GM18519 (cell line): Measurements from ENCODE around the gene EDEM3.
"Not testable (repeated sequence)": the region's sequence is repeated elsewhere in the genome, so short reads cannot be mapped to it uniquely, and the experiment has no call there.

Experiments used
- ATAC-seq: cut with Tn5 transposase; IDR thresholded peaks from one replicate; pipeline ENCODE4 v1.9.1; 2021; ENCODE audit warnings: mild to moderate bottlenecking, moderate library complexity; ENCODE audit not compliant: unreplicated experiment, low FRiP score

Gene EDEM3

DNA sequence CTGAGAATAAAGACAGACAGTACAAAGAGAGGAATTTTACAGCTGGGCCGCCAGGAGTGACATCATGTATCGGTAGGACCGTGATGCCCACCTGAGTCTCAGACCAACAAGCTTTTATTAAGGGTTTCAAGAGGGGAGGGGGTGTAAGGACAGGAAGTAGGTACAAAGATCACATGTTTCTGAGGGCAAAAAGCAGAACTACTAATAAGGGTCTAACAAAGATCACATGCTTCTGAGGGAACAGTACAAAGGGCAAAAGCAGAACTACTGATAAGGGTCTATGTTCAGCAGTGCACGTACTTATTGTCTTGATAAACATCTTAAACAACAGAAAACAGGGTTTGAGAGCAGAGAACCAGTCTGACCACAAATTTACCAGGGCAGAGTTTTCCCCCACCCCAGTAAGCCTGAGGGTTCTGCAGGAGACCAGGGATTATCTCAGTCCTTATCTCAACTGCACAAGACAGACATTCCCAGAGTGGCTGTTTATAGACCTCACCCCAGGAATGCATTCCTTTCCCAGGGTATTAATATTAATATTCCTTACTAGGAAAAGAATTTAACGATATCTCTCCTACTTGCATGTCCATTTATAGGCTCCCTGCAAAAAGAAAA lies 73.9 kb downstream of the EDEM3 start:
- not testable (repeated sequence) for ATAC-seq

DNA sequence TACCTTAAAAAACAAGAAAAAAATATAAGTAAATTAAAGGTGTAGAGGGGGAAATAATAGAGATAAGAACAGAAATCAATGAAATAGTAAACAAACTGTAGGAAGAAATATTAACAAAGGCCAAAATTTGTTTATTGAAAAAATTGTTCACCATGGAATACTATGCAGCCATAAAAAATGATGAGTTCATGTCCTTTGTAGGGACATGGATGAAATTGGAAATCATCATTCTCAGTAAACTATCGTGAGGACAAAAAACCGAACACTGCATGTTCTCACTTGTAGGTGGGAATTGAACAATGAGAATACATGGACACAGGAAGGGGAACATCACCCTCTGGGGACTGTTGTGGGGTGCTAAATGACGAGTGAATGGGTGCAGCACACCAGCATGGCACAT lies 75.2 kb downstream of the EDEM3 start:
- not testable (repeated sequence) for ATAC-seq

DNA sequence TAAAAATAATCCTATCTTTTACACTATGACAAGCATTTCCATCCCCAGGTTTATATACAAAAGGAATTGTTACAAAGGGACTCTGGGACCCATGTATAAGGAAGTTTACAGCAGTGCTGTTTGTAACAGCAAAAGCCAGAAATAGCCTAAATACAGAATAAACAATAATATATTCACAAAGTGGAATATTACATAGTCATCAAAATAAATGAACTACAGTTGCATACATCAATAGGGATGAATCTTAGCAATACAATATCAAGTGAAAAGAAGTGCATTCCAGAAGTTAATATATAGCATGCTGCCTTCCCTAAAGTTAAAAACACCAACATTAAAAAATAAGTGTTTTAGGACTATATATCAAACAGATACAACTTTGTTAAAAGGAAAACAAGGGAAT lies 77.3 kb downstream of the EDEM3 start:
- ATAC-seq: no peak

DNA sequence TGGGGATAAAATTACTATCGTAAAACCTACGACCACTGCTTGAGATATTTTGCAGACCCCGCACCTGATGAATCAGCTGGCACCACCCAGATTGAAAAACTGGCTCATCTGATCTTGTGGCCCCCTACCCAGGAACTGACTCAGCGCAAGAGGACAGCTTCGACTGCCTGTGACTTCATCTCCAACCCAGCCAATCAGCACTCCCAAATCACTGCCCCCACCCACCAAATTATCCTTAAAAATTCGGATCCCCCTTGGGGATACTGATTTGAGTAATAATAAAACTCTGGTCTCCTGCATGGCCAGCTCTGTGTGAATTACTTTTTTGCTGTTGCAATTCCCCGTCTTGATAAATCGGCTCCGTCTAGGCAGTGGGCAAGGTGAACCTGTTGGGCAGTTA lies 81.4 kb downstream of the EDEM3 start:
- ATAC-seq: no peak

DNA sequence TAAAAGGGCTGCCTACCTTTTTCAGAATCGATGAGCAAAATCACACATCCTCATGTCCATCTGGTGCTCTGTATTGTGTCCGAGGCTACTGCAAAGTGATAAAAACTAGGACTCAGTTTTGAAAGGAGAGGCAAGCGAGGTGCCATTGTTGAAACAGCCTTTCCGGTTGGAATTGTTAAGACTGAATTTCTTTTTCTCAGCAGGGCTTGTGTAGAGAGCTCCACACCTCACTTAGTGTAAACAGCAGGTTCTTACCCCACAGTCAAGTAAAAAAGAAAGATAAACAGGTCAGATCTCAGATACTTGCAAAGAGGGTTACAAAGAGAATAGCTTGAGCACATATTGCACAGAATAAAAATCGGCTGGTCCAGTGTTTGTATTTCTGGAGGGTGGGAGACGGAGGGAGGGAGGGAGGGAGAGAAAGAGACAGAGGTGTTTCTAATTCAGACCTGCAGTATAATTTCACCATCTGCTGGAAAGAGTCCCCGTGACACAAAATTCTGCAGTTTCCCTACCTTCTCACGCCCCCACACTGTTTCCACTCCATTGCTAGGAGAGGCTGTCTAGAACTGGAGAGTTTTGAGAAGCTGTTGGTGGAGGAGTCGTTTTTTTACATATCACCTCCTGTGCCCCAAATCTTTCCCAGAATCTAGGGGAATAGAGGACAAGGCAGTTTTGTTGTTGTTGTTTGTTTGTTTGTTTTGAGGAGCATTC lies 82.5 kb downstream of the EDEM3 start:
- ATAC-seq: no peak

DNA sequence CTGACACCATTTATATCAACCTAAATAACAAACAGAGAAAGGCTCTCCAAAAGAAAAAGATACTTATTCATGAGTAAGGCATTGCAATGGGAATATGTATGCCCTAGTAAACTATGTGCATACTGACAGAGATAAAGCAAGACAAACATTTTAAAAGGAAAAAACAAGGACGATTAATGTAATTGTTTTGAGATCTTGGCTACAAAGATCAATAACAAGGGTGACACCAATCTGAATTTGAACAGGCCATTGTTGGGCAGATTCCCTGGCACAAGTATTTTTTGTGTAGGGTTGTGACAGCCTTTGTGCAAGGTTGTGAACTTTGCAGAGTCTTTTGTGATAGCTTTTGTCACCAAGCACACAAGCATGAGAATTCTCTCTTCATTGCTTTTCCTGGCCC lies 85.3 kb downstream of the EDEM3 start:
- ATAC-seq: no peak

DNA sequence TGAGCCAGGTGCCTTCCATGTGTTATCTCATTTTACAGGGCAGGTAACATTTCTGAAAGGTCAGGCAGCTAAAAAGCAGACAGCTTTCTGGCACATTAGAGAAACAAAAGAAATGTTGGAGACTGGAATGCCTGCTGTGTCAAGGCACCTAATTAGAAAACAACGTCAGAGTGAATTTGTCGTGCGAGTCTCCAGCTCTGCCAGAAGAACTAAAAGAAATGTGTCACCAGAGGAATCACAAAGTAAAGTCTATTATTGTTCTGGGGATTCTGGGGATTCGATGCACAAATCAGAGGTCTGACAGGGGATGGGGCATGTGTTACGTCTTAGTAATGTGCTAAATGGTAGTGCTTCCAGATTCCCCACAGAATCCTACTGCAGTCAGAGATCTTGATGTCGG lies 89.3 kb downstream of the EDEM3 start:
- ATAC-seq: no peak

DNA sequence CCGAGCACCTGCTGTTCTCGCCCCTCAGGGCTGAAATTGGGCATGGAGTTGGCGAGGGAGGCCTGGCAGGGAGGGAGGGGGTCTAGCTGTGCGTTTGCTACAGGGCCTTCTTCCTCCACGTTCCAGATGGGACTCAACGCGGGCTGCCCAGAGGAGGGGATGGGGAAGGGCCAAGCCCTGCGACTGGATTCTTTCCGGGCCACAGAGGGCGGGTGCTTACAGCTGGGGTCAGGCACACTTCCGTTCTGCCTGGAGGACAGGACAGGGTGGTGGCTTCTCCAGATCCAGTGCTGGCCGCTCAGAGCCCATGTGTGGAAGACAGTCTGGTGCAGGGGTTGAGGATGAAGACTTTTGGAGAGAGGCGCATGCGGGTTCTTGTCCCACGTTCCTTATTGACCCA lies 90.0 kb downstream of the EDEM3 start:
- ATAC-seq: no peak

DNA sequence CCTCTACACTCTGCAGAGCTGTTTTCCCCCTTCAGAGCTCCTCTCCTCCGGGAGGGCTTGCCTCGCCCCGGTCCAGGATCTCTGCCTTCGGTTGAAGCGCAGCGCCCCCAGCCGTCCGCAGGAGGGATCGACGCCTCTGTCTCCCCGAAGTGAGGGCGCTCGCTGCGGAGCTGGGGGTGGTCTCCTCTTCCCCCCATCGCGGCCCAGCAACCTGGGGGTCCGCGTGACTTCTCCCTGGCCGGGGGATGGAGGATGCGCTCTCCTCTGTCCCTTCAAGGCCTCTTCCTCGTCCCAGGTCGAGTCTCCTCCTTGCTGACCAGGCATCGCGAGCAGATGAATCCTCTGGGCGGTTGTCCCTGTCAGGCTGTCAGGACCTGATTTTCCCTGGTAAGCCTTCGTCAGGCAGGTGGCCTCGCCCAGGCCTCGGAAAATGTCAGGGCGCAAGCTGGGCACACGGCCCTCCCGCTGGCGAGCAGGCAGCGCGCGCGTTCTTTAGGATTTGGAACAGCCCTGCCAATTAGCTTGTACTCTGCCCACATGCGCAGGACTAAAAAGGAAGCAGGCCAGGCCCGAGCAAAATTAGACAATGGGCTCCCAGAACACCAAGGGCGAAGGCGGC lies 90.5 kb downstream of the EDEM3 start:
- ATAC-seq: no peak

DNA sequence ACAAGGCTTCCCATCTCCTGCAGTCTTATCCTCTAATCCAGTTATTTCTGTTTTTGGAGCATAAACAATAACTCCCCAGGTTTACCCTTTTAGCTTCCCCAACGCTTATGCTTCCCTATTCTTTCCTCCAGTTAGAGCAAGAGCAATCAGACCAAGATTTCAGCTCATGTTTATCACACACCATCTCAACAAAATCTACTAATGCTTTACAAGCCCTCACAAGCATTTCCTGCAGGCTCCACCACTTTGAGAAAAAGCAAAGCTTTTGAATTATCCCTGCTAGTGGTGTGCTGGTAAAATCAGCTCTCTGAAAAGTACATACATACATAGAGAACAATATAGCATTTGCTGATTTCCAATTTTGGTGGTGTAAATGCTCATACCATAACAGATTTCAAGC lies 92.9 kb downstream of the EDEM3 start:
- ATAC-seq: no peak

DNA sequence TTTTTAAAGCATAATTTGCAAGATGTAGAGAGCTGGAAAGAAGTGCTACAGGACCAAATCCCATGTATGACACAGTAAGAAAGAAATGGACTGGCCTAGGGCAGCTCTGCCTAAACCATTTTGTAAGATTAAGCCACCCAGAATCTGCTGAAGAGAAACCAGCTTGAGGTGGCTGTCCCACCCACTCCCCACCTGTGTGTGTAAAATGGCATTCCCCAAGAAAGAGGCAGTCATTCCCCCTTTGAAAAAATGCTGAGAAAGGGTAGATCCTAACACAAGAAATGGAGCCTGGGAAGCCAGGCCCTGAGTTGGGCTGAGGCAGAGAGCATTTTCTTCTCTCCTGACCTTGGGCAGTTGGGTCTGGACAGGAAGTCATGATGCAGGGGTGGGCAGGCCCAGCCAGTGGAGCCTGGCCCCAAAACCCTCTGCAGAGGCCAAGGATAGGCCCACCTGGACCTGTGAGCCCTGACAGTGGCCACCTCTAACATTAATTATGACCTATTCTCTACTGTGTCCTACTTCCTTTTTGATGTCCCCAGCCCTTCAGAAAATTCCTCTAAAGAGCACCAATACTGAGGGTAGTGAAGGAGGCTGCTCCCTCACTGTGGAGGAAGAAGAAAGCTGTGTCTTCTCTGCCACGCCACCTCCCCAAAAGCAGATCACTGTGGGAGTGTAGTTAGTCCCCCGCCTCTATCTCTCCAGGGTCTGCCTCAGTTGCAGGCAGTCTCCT lies 94.0 kb downstream of the EDEM3 start:
- no peak for ATAC-seq

DNA sequence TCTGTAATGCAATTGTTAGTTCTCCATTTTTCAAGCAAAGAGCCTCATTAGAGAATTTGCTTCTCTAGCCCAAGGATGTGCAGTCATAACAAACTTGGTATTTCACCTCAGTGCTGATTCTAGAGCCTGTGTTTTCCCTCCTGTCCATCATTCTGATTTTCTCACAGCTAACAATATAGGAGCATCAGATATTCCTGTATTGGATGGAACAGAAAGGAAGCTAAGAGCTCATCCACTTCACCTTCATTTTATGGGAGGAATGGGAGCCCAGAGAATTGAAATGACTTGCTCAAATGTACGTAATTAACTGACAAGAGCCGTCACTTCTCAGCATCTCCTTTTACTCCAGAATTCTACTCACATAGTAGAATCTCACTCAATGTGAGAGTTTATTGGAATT lies 96.6 kb downstream of the EDEM3 start:
- ATAC-seq: no peak

DNA sequence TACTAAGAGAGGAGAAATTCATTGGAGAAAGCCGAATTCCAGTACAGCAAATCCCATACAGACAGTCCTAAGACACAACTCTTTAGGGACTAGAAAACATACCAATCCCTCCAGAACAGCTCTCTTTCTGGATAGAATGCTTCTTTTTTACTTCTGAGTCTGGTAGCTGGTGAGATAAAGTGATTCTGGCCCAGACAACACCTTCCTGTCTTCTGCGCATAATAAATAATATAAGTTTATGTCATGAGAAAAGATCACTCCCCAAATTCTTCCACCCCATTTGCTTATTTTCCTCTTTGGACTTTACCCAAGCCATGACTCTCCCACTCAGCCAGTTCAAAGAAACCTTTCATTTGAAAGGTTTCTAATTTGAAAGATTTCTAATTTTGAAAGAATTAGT lies 98.4 kb downstream of the EDEM3 start:
- no peak for ATAC-seq

DNA sequence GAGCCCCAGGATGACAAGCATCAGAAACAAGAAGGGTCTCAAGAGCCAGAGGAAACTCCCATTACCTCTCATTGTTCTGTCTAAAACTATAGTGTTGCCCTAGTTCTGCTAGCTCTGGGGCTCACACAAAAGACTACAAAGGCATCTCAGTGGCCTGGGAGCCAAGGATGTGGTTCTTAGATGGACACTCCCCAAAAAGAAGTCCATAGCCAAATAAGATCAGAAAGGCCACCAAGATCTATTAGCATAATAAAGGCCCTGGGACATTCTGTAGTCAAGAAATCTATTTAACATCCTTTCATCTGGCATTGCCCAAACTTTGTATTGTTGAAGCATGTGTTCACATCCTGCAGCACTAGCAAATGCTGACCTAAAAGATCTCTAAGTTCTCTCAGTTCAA lies 99.5 kb downstream of the EDEM3 start:
- no peak for ATAC-seq

DNA sequence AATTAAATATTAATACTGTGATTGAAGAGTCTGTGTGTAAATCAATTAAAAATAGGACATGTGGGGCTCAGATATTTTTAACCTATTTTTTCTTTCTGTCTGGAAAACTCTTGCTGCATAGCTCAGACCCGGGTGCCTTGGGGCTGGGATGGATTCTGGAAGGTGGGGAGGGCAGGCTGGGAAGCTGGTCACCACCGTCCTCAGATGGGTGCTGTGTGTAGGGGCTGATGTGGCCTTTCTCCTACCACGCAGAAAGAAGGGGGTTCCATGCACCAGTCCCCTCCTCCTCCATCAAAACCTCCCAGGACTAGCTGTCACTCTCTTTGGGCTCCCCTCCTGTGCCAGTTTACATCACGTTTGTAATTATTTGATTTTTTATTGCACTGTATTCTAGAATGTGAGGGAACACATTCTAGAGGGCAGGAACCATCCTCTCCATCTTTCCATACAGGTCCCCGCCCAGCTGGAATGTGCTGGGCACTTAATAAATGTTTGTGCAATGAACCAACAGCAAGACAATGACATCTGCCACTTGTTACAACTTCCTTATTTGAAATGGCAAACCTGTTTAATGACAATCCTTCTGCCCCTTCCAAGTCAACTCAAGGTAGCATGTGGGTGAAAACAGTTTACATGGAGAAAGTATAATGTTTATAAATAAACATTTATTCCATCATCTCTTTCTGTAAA lies 104.3 kb downstream of the EDEM3 start:
- ATAC-seq: no peak

DNA sequence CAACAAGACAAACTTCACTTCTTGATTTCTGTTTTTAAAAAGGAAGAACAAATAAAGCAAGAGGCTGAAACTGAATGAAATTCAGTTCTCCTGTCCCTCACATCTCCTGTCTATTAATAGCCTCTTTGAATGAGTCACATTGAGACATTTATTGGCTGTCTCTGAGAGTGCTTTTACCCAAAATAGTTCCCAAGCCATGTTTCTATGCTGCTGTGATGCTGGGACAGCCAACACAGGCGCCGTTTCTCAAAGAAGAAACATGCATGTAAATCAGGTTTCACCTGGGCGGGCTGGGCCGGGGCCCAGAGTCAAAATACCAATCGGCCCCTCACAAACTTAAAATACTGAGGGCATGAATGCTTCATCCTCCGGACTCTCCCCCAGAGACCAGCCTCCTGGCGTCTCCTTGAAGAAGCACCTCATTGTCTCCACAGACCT lies 105.2 kb downstream of the EDEM3 start:
- peak; percentile 95 for ATAC-seq

DNA sequence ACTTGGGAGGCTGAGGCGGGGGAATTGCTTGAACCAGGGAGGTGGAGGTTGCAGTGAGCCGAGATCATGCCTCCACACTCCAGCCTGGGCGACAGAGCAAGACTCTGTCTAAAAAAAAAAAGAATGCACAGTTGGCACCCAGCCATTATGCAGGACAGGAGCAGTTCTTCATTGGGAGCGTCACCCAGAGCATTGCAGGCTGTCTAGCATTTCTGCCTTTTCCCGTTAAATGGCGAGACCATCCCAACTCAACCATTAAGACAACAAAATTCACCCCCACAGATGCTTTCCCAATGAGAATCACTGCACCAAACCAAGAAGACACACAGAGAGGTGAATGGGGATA lies 105.8 kb downstream of the EDEM3 start:
- ATAC-seq: no peak

DNA sequence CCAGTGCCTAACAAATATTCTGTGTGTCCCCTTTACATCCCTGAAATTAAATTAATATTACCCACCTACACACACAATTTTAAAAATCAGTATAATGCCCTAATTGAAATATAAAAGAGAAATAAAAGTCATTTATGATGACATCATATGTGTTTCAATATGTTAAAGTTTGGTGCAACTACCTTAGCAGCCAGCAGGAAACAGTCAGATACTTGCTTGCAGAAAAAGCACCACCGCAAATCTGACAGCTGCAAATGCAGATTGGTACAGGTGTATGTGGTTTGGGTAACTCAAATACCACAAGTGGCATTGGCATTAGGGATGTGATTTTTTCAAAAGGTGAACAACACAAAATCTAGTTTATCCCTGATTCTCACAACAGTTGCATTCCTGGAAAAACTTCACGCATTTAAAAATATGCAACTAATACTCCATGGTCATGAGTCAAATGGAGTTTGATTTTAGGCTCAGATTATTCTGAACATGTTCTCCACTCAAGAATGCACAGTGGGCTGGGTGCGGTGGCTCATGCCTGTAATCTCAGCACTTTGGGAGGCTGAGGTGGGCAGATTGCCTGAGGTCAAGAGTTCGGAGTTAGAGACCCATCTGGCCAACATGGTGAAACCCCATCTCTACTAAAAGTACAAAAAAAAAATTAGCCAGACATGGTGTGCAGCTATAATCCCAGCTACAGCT lies 106.3 kb downstream of the EDEM3 start:
- no peak for ATAC-seq

DNA sequence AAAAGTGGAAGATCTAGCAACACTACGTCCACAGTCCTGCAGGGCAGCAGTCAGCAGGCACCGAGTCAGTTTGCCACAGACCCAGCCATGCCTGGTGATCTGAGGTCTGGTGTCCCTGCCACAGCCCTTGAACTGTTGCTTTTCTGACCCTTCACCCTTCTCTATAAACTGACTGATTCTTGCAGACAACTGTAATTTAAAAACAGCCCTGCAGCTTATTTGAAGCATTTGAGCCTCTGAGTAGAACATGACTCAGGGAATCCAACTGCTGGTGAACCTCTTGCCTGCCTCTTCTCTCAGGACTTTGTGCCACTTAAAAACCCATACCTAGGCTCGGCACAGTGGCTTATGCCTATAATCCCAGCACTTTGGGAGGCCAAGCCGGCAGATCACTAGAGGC lies 107.2 kb downstream of the EDEM3 start:
- no peak for ATAC-seq

DNA sequence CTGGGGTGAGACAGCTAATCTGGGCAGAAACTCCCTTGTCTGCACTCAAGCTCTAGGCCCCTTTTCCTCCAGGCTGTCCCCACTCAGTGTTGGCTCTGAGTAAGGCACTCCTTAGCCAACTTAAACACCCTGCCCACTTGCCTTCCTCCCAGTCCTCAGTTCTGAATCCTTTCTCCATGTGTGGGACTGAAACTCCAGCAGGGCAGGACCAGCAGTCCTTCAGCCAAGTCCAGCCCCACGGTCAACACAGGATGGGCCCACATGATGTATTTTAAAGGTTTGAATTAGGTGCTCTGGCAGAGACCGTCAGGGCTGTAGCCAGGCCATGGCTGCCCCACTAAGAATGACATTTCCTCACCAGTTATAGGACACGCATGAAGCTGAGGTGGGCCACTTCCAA lies 107.8 kb downstream of the EDEM3 start:
- ATAC-seq: no peak
